SU-DHL-6 (cell line): ENCODE results near the gene SNX9.

Source experiments
- H2AFZ ChIP-seq: fragments of 200-600 bp; sonication (generic); 2 replicates; pipeline ENCODE4 v1.6.1; 2014; ENCODE audit warnings: low read depth, mild to moderate bottlenecking, moderate library complexity, mixed read lengths, antibody characterized with exemption, low read length; ENCODE audit not compliant: severe bottlenecking
- H3F3A ChIP-seq: fragments of 200-600 bp; shearing (Covaris generic); 2 replicates; pipeline ENCODE4 v1.6.0; 2016; ENCODE audit warnings: antibody characterized with exemption, mild to moderate bottlenecking; ENCODE audit not compliant: insufficient read depth
- H3K27ac ChIP-seq: fragments of 200-600 bp; sonication (generic); 2 replicates; pipeline ENCODE4 v1.5.1; 2016; ENCODE audit warnings: low read depth, mild to moderate bottlenecking, low read length, moderate library complexity, mixed read lengths
- H3K27me3 ChIP-seq: fragments of 200-600 bp; sonication (generic), shearing (Covaris generic); 2 replicates; pipeline ENCODE4 v1.6.0; 2014; ENCODE audit warnings: mild to moderate bottlenecking, low read length
- H3K36me3 ChIP-seq: fragments of 200-600 bp; sonication (generic); 2 replicates; pipeline ENCODE4 v1.6.1; 2014; ENCODE audit warnings: mild to moderate bottlenecking, low read length, mixed read lengths
- H3K4me2 ChIP-seq: fragments of 300-600, 200-600 bp; shearing (Covaris generic), sonication (generic); 2 replicates; pipeline ENCODE4 v1.6.0; 2014; ENCODE audit warnings: low read length, low read depth, mild to moderate bottlenecking; ENCODE audit not compliant: poor library complexity, severe bottlenecking
- H3K4me3 ChIP-seq: fragments of 200-600 bp; sonication (generic); 2 replicates; pipeline ENCODE4 v1.5.1; 2014; ENCODE audit warnings: antibody characterized with exemption, low read length, mild to moderate bottlenecking, mixed read lengths; ENCODE audit not compliant: insufficient read depth, poor library complexity, severe bottlenecking
- H3K79me2 ChIP-seq: fragments of 200-600 bp; sonication (generic); 2 replicates; pipeline ENCODE4 v1.6.1; 2014; ENCODE audit warnings: mild to moderate bottlenecking, low read length, moderate library complexity; ENCODE audit not compliant: insufficient read depth
- H3K9ac ChIP-seq: fragments of 200-600 bp; sonication (generic); 2 replicates; pipeline ENCODE4 v1.7.0; 2014; ENCODE audit warnings: mild to moderate bottlenecking, low read length
- H3K9me2 ChIP-seq: fragments of 200-600 bp; sonication (generic); replicated peaks from 2 replicates; pipeline ENCODE4 v1.6.1; 2014; ENCODE audit warnings: low read length; ENCODE audit not compliant: insufficient read depth
- H3K9me3 ChIP-seq: fragments of 200-600 bp; sonication (generic); 2 replicates; pipeline ENCODE4 v1.6.1; 2014; ENCODE audit warnings: low read length, mixed read lengths; ENCODE audit not compliant: insufficient read depth
- H4K20me1 ChIP-seq: fragments of 200-600 bp; sonication (generic); 2 replicates; pipeline ENCODE4 v1.6.1; 2014; ENCODE audit warnings: low read depth, mild to moderate bottlenecking, antibody characterized with exemption, low read length, moderate library complexity, mixed read lengths
- EZH2phosphoT487 ChIP-seq: fragments of 200-600 bp; sonication (generic), shearing (Covaris generic); conservative IDR thresholded peaks from 2 replicates; pipeline ENCODE4 v1.6.1; 2018; ENCODE audit warnings: mild to moderate bottlenecking, antibody characterized with exemption, low read length, moderate library complexity, mixed read lengths
- TF ChIP-seq, protein P1 (sequence below): fragments of 200-600 bp; sonication (generic); IDR thresholded peaks from one replicate; pipeline ENCODE4 v1.5.1; 2017; ENCODE audit warnings: antibody characterized with exemption, mild to moderate bottlenecking, low read length, moderate library complexity; ENCODE audit not compliant: insufficient read depth, poor library complexity, severe bottlenecking

The SNX9 gene

DNA sequence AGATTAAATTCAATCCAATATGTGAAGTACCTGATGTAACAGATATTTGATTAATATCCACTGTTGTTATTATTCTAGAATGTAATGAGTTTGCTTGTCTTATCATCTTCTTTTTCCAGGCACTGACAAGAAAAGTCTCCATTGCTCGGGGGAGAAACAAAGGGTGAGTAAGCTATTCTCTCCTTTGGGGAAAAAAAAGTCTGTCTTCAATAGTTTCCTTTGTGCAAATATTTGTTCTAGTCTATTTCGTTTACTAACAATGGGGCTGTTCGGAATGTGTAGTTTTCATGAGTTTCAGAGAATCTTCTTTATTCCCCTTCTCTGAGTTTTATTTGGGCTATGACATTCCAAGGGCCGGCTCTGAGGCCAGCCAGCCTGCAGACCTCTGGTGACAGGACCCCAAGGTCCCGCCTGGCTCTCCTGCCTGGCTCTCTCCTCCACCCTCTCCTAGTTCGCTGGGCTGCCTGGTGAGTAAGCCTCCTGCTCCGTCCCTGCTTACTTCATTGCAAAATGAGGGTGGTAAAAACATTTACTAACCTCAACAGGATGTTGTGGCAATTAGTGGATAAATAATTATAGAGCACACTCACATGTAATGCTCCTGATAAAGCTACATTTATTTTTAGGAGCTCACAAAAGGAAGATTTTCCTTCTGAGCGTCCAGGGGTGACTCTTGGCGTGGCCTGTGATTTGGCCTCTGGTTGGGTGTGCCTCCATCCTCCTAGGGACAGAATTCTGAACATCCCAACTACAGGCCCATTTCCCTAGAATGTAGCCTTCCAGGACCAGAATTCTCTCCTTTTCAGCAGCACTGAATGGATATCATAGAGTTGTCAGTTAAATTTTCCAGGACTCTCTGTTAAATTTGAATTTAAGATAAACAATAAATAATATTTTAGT is 43.1 kb upstream of the SNX9 start:
- H3K4me2 ChIP-seq: no peak overlapping the region
- TF ChIP-seq, protein P1, sequence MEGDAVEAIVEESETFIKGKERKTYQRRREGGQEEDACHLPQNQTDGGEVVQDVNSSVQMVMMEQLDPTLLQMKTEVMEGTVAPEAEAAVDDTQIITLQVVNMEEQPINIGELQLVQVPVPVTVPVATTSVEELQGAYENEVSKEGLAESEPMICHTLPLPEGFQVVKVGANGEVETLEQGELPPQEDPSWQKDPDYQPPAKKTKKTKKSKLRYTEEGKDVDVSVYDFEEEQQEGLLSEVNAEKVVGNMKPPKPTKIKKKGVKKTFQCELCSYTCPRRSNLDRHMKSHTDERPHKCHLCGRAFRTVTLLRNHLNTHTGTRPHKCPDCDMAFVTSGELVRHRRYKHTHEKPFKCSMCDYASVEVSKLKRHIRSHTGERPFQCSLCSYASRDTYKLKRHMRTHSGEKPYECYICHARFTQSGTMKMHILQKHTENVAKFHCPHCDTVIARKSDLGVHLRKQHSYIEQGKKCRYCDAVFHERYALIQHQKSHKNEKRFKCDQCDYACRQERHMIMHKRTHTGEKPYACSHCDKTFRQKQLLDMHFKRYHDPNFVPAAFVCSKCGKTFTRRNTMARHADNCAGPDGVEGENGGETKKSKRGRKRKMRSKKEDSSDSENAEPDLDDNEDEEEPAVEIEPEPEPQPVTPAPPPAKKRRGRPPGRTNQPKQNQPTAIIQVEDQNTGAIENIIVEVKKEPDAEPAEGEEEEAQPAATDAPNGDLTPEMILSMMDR: no peak
- no peak for TF ChIP-seq EZH2phosphoT487
- no peaks in the 10 kb centered on the region for H3K9me2 ChIP-seq
- H3K79me2 ChIP-seq: no peaks in the 10 kb centered on the region
- no peak overlapping the region for H3K4me3 ChIP-seq
- no peak overlapping the region for H3K27ac ChIP-seq
- no peaks in the 10 kb centered on the region for H3K9me3 ChIP-seq
- no peak overlapping the region for H2AFZ ChIP-seq
- no peaks in the 10 kb centered on the region for H3F3A ChIP-seq
- H4K20me1 ChIP-seq: no peaks in the 10 kb centered on the region
- no peaks in the 10 kb centered on the region for H3K36me3 ChIP-seq
- H3K27me3 ChIP-seq: no peaks in the 10 kb centered on the region
- no peak overlapping the region for H3K9ac ChIP-seq

DNA sequence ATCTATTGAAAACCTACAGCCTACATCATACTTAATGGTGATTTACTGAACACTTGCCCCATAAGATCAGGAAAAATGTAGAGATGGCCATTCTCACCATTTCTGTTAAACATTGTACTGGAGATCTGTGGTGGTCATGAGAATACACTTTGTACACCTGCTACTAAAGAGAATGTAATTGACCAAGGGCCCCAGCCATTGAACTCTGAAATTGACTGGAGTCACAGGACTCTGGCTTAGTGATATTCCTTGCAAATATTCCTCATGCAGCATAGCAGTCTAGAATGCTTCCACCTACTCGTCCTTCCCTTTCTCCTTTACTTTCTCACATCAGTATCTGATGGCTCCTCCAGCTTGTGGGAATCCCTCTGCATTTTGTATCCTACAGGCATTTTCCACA is 37.4 kb upstream of the SNX9 start:
- H3K9ac ChIP-seq: no peak overlapping the region
- no peaks in the 10 kb centered on the region for H3K9me3 ChIP-seq
- H3K4me2 ChIP-seq: no peak overlapping the region
- H3K27ac ChIP-seq: no peak overlapping the region
- H3F3A ChIP-seq: no peaks in the 10 kb centered on the region
- no peak overlapping the region for H3K4me3 ChIP-seq
- H3K36me3 ChIP-seq: no peaks in the 10 kb centered on the region
- TF ChIP-seq, protein P1: no peak
- no peak for TF ChIP-seq EZH2phosphoT487
- no peaks in the 10 kb centered on the region for H4K20me1 ChIP-seq
- no peak overlapping the region for H2AFZ ChIP-seq
- no peaks in the 10 kb centered on the region for H3K9me2 ChIP-seq
- H3K79me2 ChIP-seq: no peaks in the 10 kb centered on the region
- H3K27me3 ChIP-seq: no peaks in the 10 kb centered on the region

DNA sequence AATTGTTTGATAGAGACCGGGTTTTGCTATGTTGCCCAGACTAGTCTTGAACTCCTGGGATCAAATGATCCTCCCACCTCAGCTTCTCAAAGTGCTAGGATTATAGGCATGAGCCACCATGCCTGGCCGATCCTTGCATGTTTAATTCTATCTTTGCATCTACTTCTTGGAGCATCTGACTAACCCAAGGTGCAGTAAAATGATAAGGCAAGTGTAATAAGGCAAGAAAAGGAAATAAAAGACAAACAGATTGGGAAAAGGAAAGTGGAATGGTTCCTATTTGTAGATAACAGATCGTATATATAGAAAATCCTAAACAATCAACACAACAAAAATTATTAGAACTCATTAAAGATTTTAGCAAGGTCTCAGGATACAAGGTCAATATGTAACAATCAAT is 36.8 kb upstream of the SNX9 start:
- Histone ChIP-seq H3K9ac (no peak overlapping the region), H3K4me3 (no peak overlapping the region), H3K27me3 (no peaks in the 10 kb centered on the region), H2AFZ (no peak overlapping the region), H3F3A (no peaks in the 10 kb centered on the region), H3K4me2 (no peak overlapping the region), H3K9me2 (no peaks in the 10 kb centered on the region), H4K20me1 (no peaks in the 10 kb centered on the region), H3K79me2 (no peaks in the 10 kb centered on the region), H3K9me3 (no peaks in the 10 kb centered on the region), H3K36me3 (no peaks in the 10 kb centered on the region), H3K27ac (no peak overlapping the region)
- no peak for TF ChIP-seq EZH2phosphoT487
- TF ChIP-seq, protein P1: no peak
